Calu3 (cell line): ENCODE data around the gene PSORS1C2. TPM values are rescaled to one million over a fixed set of nuclear protein-coding genes. Genes with fewer than 3 reads are reported as not detected.

Experiments
- BruUV-seq: library from RNA; stranded (reverse); fragments of 400-500 nt; replicated peaks from 2 replicates; lab custom pipeline; 2021; lab: Mats Ljungman, UMichigan
- CTCF ChIA-PET: fragments of 300-600 bp; sonication (Branson Sonifier 250); formaldehyde crosslinking; loops from one replicate; lab custom pipeline; 2022; ENCODE audit warnings: antibody characterized with exemption; lab: Charles Lee
- DNase-seq: peaks from one replicate; pipeline ENCODE4 v3.0.0; 2022
- H3K27ac Mint-ChIP-seq: one replicate; pipeline ENCODE4 v1.8.0; 2022; ENCODE audit warnings: mixed read lengths; ENCODE audit not compliant: unreplicated experiment
- H3K27me3 Mint-ChIP-seq: one replicate; pipeline ENCODE4 v1.8.0; 2022; ENCODE audit warnings: mixed read lengths; ENCODE audit not compliant: unreplicated experiment
- H3K36me3 Mint-ChIP-seq: one replicate; pipeline ENCODE4 v1.8.0; 2022; ENCODE audit warnings: mild to moderate bottlenecking, moderate library complexity, mixed read lengths; ENCODE audit not compliant: insufficient read depth, unreplicated experiment
- H3K4me1 Mint-ChIP-seq: one replicate; pipeline ENCODE4 v1.8.0; 2022; ENCODE audit warnings: mild to moderate bottlenecking, low read depth, mixed read lengths; ENCODE audit not compliant: unreplicated experiment
- H3K4me3 Mint-ChIP-seq: one replicate; pipeline ENCODE4 v1.8.0; 2022; ENCODE audit warnings: mild to moderate bottlenecking, low read depth, moderate library complexity, mixed read lengths; ENCODE audit not compliant: unreplicated experiment
- H3K9me3 Mint-ChIP-seq: one replicate; pipeline ENCODE4 v1.8.0; 2022; ENCODE audit warnings: low read depth, mixed read lengths; ENCODE audit not compliant: unreplicated experiment
- CTCF ChIP-seq: fragments of 200-600 bp; IDR thresholded peaks from one replicate; pipeline ENCODE4 v1.8.0; 2022; ENCODE audit warnings: antibody characterized with exemption; ENCODE audit not compliant: unreplicated experiment
- intact Hi-C: fragments of 100-400 bp; cut with micrococcal nuclease; formaldehyde crosslinking; loops from one replicate; pipeline ENCODE4 v1.10.0; 2022; ENCODE audit not compliant: unreplicated experiment
- total RNA-seq: library from RNA; stranded (reverse); gene quantifications from 2 replicates; pipeline ENCODE4 v1.2.3, GENCODE V29; 2022

Gene PSORS1C2
- total RNA-seq, 1 experiment from 2014 or later = not detected

GRCh38 chr6:31113861-31114540 is 24.9 kb downstream of the PSORS1C2 start:
- no peak for TF ChIP-seq CTCF
- Mint-ChIP-seq H3K4me1 (peaks cover 52% of the 10 kb centered on the region), H3K9me3 (no peaks in the 10 kb centered on the region), H3K27me3 (peaks cover 18% of the 10 kb centered on the region), H3K4me3 (peak overlapping the region; percentile 58), H3K27ac (peak overlapping the region; percentile 87), H3K36me3 (peaks cover 19% of the 10 kb centered on the region)
- no TSS peak for BruUV-seq
- DNase-seq = no peak
- intact Hi-C loops = loop anchor here (2.0 kb wide), 1 partner anchor 27 kb away; no protein-coding TSS in a partner anchor
- CTCF ChIA-PET = interaction anchor here (0.6 to 4.0 kb wide), 20 partner anchors 12 to 607 kb away, joined by 3 to 57 read pairs (median 8); partner anchors contain the start of gene VARS2

DNA sequence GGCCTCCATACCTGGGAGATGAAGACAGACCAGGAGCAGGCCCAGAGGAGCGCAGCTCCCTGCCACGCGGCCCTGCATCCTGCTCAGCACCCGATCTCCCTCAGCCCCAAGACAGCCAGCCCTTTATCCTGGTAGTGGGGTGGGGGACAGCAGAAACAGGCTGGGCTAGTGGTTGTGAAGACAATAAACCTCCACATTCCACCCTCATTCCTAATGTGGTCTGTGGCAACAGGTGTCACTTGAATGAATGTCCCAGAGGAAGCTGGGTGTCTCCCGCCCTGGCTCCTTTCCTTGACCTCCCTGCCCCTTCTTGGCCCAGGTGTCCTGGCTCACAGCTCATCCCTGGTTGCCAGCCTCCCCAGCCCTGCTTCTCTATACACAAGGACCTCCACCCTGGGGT is 26.4 kb downstream of the PSORS1C2 start, which contains the start of gene C6orf15:
Gene C6orf15, minus strand, starts transcription at position 98 of the 400 bp plus-strand sequence. Its CDS starts 20 bp downstream, at position 78.
- Mint-ChIP-seq H3K27me3 (peaks cover 19% of the 10 kb centered on the region), H3K4me3 (no peak within 1 kb of the TSS), H3K36me3 (peaks cover 19% of the 10 kb centered on the region), H3K4me1 (peaks cover 52% of the 10 kb centered on the region), H3K27ac (no peak within 1 kb of the TSS), H3K9me3 (no peaks in the 10 kb centered on the region)
- no peak for DNase-seq
- intact Hi-C loops = no loop called here
- no peak for TF ChIP-seq CTCF
- no TSS peak for BruUV-seq
- CTCF ChIA-PET = interaction anchor here (0.7 to 0.8 kb wide), 2 partner anchors 24 to 25 kb away, joined by 3 read pairs; no protein-coding TSS in a partner anchor

- Mint-ChIP-seq H3K27me3 (peaks cover 21% of the 10 kb centered on the region), H3K36me3 (peaks cover 19% of the 10 kb centered on the region), H3K4me1 (peaks cover 47% of the 10 kb centered on the region), H3K27ac (no peak overlapping the region), H3K9me3 (no peaks in the 10 kb centered on the region), H3K4me3 (no peak overlapping the region)
- CTCF ChIA-PET = interaction anchor here (1.2 kb wide), 1 partner anchor 25 kb away, joined by 4 read pairs; no protein-coding TSS in a partner anchor
- intact Hi-C loops = no loop called here
- BruUV-seq = no TSS peak
- no peak for DNase-seq
- TF ChIP-seq CTCF = no peak
Measured at GRCh38 chr6:31111712-31112111, 27.2 kb downstream of the PSORS1C2 start.

DNA sequence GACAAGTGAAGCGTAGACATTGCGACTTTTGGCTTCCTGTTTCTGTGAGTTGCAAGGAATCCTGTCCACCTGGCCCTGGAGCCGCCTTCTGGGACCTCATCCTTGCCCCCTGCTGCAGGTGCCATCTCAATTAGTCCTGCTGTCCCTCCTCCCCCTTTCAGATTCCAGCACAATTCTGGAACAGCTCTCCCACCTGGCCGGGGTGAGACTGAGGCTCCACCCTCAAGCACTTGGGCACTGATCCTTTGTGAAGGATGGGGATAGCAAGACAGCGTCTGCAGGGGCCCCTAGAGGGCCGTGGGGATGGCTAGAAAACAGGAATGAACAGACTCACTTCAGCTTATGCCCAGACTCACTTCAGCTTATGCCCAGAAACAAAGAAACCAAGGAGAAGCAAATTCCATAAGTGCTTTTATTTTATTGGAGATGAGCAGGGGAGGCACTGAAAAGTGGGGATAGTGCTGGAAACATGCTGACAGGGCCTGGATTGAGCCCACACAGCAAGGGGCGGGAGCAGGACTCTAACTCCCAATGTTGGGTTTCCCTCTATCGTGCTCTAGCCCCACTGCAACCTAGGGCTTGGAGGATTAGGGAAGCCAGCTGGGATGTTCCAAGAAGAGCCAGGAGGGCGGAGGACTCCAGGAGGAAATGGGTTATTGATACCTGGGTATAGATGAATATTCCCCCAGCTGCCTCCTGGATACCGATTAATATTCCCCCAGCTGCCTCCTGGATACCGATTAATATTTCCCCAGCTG is 27.9 kb downstream of the PSORS1C2 start:
- CTCF ChIA-PET = interaction anchor here (0.9 to 1.2 kb wide), 2 partner anchors 16 to 24 kb away, joined by 3 to 4 read pairs; no protein-coding TSS in a partner anchor
- H3K36me3 Mint-ChIP-seq = peaks cover 16% of the 10 kb centered on the region
- no peak overlapping the region for H3K27ac Mint-ChIP-seq
- intact Hi-C loops = no loop called here
- no peak overlapping the region for H3K4me3 Mint-ChIP-seq
- H3K9me3 Mint-ChIP-seq = no peaks in the 10 kb centered on the region
- peaks cover 40% of the 10 kb centered on the region for H3K4me1 Mint-ChIP-seq
- no peak for DNase-seq
- no peak for TF ChIP-seq CTCF
- H3K27me3 Mint-ChIP-seq = peaks cover 28% of the 10 kb centered on the region
- no TSS peak for BruUV-seq
